ENCODE measurements around the gene MAD2L2. TPM values are rescaled to one million over a fixed set of nuclear protein-coding genes. Genes with fewer than 3 reads are reported as not detected.

Gene MAD2L2
- total RNA-seq, 4 donors from 2014 or later, result 5.2 to 11.4 (median 7.1) TPM

DNA sequence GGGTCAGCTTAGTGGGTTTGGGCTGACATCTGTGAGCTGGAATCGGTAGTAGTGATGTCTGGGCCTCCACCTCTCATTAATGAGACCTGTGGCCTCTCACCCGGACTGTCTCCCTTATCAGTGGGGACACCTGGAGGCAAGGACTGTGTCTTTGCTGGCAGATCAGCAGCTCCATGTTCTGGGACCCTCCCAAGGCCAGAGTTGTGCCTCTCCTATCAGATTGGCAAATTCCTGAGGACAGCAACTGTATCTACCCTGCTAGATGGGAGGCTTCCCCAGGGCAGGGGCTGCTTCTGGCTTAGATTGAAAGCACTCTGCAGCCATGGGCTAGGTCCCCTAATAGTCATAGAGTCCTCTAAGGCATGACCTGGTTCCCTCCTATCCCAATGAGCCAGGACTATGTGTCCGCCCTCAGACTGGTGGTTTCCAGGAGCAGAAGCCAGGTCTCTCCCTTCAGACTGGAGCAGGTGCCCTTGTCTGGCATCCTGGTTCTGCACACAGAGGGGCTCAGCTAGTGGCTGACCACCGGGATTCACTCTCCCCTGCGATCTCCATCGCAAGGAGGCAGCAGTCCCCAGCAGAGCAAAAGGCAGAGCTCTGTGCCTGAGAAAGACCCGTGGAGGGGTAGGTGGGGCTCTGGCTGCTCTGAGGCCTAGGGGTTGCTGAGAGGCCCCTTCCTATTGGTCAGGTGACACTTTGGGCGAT is 16.4 kb upstream of the MAD2L2 start:
- Histone ChIP-seq H3K4me3 (no peak overlapping the region), H3K4me1 (peaks cover 0 to under 1% (median 0%) of the 10 kb centered on the region in 4 donors), H3K36me3 (no peaks in the 10 kb centered on the region), H3K9me3 (no peaks in the 10 kb centered on the region), H3K27ac (no peak overlapping the region), H3K27me3 (peaks cover 40% of the 10 kb centered on the region)
- in situ Hi-C loops (cut with MboI; ENCODE audit: low pct_ligation_motif_present in 1 of 4, low pct_unique_long_range_greater_than_20kb in 1 of 4, low sequenced_read_pairs in 3 of 4), result no loop called here
- intact Hi-C loops (cut with DNase I; ENCODE audit: low total_unique reads), result no loop called here
- TF ChIP-seq CTCF (IDR thresholded peaks at IDR 0.05), result no peak
- no peak for TF ChIP-seq EP300 (IDR thresholded peaks at IDR 0.05; ENCODE audit: low read depth)
- TF ChIP-seq POLR2AphosphoS5 (IDR thresholded peaks at IDR 0.05), result no peak
- TF ChIP-seq POLR2A (IDR thresholded peaks at IDR 0.05), result no peak
- WGBS, 2 donors (ENCODE audit: low coverage in 1 of 2), result 56 to 100% methylated on average over 2 to 8 of the region's 8 CpGs
- no peak for DNase-seq

DNA sequence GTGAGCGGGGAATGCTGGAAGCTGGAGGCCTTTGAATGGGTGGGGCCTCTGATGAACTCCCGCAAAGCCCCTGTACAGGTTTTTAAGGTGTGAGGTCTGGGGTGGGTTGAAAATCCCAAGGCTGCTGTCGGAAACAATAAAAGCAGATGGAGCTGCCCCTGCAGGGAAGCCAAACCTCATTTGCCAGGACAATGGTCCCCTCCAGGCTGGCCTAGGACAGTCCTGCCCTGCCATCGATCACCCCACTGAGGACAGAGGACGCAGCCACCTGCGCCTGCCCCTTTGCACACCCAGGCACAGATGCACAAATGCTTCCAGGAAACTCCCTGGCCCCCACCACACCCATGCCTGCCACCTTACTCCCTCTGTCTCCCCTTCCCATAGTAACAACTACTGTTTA is 14.9 kb upstream of the MAD2L2 start:
- 77 to 100% methylated on average over 2 to 6 of the region's 6 CpGs for WGBS, 2 donors (ENCODE audit: low coverage in 1 of 2)
- Histone ChIP-seq H3K4me3 (no peak overlapping the region), H3K36me3 (no peaks in the 10 kb centered on the region), H3K4me1 (peaks cover 0 to 15% (median 13%) of the 10 kb centered on the region in 4 donors), H3K27me3 (peaks cover 50% of the 10 kb centered on the region), H3K9me3 (no peaks in the 10 kb centered on the region), H3K27ac (no peak overlapping the region)
- no peak for TF ChIP-seq POLR2A (IDR thresholded peaks at IDR 0.05)
- intact Hi-C loops (cut with DNase I; ENCODE audit: low total_unique reads), result no loop called here
- DNase-seq, result no peak
- in situ Hi-C loops (cut with MboI; ENCODE audit: low pct_ligation_motif_present in 1 of 4, low pct_unique_long_range_greater_than_20kb in 1 of 4, low sequenced_read_pairs in 3 of 4), result no loop called here

DNA sequence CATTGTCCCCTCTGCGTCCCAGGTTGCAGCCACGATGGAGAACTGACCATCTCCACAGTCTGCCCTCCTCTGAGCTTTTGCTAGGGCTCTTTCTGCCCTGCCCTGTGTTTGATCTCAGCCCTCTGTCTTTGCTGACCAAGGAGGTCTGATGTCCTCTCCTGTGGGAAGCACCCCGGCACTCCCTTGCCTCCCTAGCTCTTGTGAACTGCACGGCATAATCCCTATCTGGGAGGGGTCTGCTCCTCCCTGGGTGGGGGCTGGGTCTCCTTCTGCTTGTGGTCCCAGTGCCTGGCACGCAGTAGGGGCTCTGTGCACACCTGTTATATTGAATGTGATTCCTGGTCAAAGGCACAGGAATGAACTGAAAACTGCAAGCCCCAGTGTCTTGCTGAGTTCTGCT is 13.0 kb upstream of the MAD2L2 start:
- Histone ChIP-seq H3K9me3 (no peaks in the 10 kb centered on the region), H3K27me3 (peaks cover 64% of the 10 kb centered on the region), H3K27ac (no peak overlapping the region), H3K4me3 (no peak overlapping the region), H3K36me3 (no peaks in the 10 kb centered on the region), H3K4me1 (peaks cover 4 to 21% (median 17%) of the 10 kb centered on the region in 4 donors)
- intact Hi-C loops (cut with DNase I; ENCODE audit: low total_unique reads) (no loop called here), in situ Hi-C loops (cut with MboI; ENCODE audit: low pct_ligation_motif_present in 1 of 4, low pct_unique_long_range_greater_than_20kb in 1 of 4, low sequenced_read_pairs in 3 of 4) (no loop called here)
- TF ChIP-seq POLR2AphosphoS5 (IDR thresholded peaks at IDR 0.05), result no peak
- TF ChIP-seq EP300 (IDR thresholded peaks at IDR 0.05; ENCODE audit: low read depth), result no peak
- TF ChIP-seq CTCF (IDR thresholded peaks at IDR 0.05), result no peak
- TF ChIP-seq POLR2A (IDR thresholded peaks at IDR 0.05), result no peak
- WGBS, 2 donors (ENCODE audit: low coverage in 1 of 2), result 58% methylated on average over 5 of the region's 5 CpGs; no CpG with 5 or more reads in 1 of the 2 donors
- no peak for DNase-seq

GRCh38 chr1:11693024-11693590 is 12.2 kb upstream of the MAD2L2 start:
- no peak overlapping the region for H3K27ac ChIP-seq
- H3K4me3 ChIP-seq, result no peak overlapping the region
- peaks cover 4 to 21% (median 17%) of the 10 kb centered on the region in 4 donors for H3K4me1 ChIP-seq
- H3K27me3 ChIP-seq, result peaks cover 72% of the 10 kb centered on the region
- intact Hi-C loops (cut with DNase I; ENCODE audit: low total_unique reads) (no loop called here), in situ Hi-C loops (cut with MboI; ENCODE audit: low pct_ligation_motif_present in 1 of 4, low pct_unique_long_range_greater_than_20kb in 1 of 4, low sequenced_read_pairs in 3 of 4) (no loop called here)
- 0 to 10% methylated on average over 2 to 6 of the region's 6 CpGs for WGBS, 2 donors (ENCODE audit: low coverage in 1 of 2)
- TF ChIP-seq EP300 (IDR thresholded peaks at IDR 0.05; ENCODE audit: low read depth), result no peak
- TF ChIP-seq CTCF (IDR thresholded peaks at IDR 0.05), result no peak
- no peak for TF ChIP-seq POLR2AphosphoS5 (IDR thresholded peaks at IDR 0.05)
- no peak for TF ChIP-seq POLR2A (IDR thresholded peaks at IDR 0.05)
- no peaks in the 10 kb centered on the region for H3K36me3 ChIP-seq
- H3K9me3 ChIP-seq, result no peaks in the 10 kb centered on the region
- DNase-seq, result peak; percentile 19

Data from transverse colon (tissue), 4 donors.